GM19193 (cell line): Measurements from ENCODE around the gene TEX13B.

Experiments
- POLR2A ChIP-seq: IDR thresholded peaks from 4 replicates; pipeline ENCODE4 v1.6.1; 2011; ENCODE audit not compliant: insufficient read depth, insufficient read length; ENCODE audit errors: extremely low read depth

Gene TEX13B

DNA sequence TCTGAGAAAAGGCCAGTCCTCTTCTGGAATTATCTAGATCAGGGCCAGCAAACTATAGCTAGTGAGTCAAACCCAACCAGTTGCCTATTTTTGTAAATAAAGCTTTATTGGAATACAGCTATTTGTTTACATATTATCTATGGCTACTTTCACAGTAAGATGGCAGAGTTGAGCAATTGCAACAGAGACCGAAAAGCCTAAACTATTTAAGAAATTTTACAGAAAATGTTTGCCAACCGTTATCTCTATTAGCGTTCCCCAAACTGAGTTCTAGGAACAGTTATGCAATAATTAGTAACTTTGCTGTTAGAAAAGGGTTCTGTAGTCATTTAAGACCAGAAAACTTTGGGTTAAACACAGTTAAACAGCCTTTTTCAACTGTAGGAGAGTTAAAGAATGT, 10.5 kb downstream of the TEX13B start:
- no peak for TF ChIP-seq POLR2A

DNA sequence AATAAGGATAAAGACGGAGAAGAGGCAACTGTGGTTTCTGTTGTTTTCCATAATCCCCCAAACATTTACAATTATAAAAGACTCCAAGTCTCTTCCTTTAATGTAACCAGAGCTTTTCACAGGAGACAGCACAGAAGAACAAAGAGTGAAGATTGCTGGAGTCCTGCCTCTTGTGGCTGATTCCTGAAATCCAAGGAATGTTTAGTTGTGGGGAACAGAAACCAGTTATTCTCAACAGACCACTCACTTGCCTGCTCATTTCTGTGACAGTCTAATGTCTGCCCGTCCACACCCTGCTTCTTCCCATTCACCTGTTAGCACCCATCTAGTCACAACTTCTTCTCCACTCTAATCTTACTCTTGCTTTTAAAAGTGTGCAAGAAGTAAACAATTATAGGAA, 12.1 kb downstream of the TEX13B start:
- no peak for TF ChIP-seq POLR2A

DNA sequence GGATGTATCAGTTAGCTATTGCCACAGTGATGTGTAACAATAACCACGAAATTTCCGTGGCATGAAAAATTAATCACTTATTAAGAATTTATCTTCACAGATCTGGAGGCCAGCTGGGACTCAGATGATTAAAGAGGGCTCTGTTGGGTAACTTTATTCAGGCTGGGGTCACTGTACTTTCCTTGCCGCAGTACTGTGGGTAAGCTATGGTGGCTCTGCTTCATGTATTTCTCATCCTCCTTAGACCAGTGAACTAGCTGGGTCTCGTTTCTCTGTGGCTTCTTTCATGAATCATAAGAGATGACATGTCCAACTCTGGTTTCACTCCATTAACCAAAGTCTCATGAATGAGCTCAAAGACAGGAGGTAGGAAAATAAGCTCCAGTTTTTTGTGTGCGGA, 13.5 kb downstream of the TEX13B start:
- no peak for TF ChIP-seq POLR2A

GRCh38 chrX:107940095-107940494, 42.1 kb downstream of the TEX13B start:
- TF ChIP-seq POLR2A: no peak

- TF ChIP-seq POLR2A: no peak
Observed at GRCh38 chrX:107936434-107936730, 45.8 kb downstream of the TEX13B start.

- TF ChIP-seq POLR2A: no peak
Observed at GRCh38 chrX:107935664-107936433, 46.3 kb downstream of the TEX13B start.

DNA sequence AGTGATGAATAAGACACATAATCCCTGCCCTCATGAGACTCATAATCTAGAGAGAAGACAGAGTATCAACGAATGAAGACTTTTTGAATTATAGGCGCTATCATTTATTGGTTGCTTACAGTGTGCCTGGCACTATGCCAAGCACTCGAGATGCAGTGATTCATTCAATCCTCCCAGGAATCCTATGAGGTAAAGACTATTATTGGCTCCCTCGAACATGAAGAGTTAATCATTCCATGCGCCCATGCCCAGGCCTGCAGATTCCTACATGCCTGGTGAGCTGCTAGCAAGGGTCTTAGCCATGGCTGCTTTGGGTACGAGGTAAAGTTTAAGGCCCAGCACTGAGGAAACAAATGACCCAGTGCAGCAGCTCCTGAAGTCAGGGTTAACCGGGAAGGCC, 47.0 kb downstream of the TEX13B start:
- no peak for TF ChIP-seq POLR2A

DNA sequence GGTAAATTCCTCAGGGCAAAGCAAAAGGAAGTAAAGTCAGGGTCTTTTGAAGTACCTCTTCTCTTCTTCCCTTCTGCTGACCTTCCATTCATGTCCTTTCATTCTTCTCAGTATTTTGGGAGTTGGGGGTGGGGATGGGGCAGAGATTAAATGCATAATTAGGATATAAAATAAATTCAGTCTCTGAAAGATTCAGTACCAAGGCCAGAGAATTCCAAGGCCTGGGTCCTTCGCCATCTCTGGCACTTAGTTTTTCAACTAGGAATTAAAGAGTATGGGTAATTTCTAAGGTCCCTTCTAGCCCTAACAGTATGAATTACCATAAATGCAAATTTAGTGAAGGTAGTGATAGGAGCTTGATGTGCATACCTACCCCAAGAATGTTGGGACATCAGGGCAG, 47.9 kb downstream of the TEX13B start:
- TF ChIP-seq POLR2A: no peak
